T-cell (primary cell): ENCODE measurements around the gene AQP3. TPM values are rescaled to one million over a fixed set of nuclear protein-coding genes. Genes with fewer than 3 reads are reported as not detected.
"Not testable (repeated sequence)": the region's sequence is repeated elsewhere in the genome, so short reads cannot be mapped to it uniquely, and the experiment has no call there.

Experiments used
- ATAC-seq, 4 experiments: fragments of 200-7000 bp in 3 of 4; fragments of 150-1000 bp in 1 of 4; cut with Tn5 transposase; replicated peaks in 1 of 4; 1 replicate in 3 of 4; 2 replicates in 1 of 4; pipeline ENCODE4 v1.10.0; 2021; ENCODE audit warnings: moderate library complexity in 3 of 4, mild to moderate bottlenecking in 2 of 4, moderate number of reproducible peaks in 1 of 4
- CTCF ChIA-PET, 2 donors: fragments of 300-600 bp; sonication (Branson Sonifier 250); formaldehyde crosslinking; loops; one replicate each; lab custom pipeline; 2022; ENCODE audit warnings: antibody characterized with exemption in 2 of 2; lab: Charles Lee
- POLR2A ChIA-PET, 2 donors: fragments of 300-600 bp; sonication (Branson Sonifier 250); formaldehyde crosslinking; loops; one replicate each; lab custom pipeline; 2022; ENCODE audit warnings: antibody characterized with exemption in 2 of 2; lab: Charles Lee
- DNase-seq, 35 experiments: peaks; one replicate each; pipeline versions ENCODE4 v3.0.0 to v3.0.0-alpha.2; 2013 to 2023
- H3K27ac ChIP-seq: one replicate; pipeline ENCODE4 v1.5.1; 2013; ENCODE audit warnings: low read length
- H3K27me3 ChIP-seq, 2 experiments: replicated peaks in 1 of 2; 1 replicate in 1 of 2; 2 replicates in 1 of 2; pipeline versions ENCODE4 v1.6.1 to v1.7.0; 2013; ENCODE audit warnings: low read length in 1 of 2, mixed read lengths in 1 of 2; ENCODE audit not compliant: control insufficient read depth in 2 of 2, insufficient read depth in 2 of 2; ENCODE audit errors: extremely low read depth in 1 of 2
- H3K36me3 ChIP-seq, 2 donors: 1 replicate in 1 of 2; 2 replicates in 1 of 2; pipeline versions ENCODE4 v1.6.1 to v1.7.0; 2013; ENCODE audit warnings: low read length in 1 of 2; ENCODE audit not compliant: control insufficient read depth in 2 of 2, insufficient read depth in 1 of 2; ENCODE audit errors: extremely low read depth in 1 of 2
- H3K4me1 ChIP-seq, 2 experiments: 1 replicate in 1 of 2; 2 replicates in 1 of 2; pipeline versions ENCODE4 v1.6.1 to v1.7.0; 2013; ENCODE audit warnings: low read length in 2 of 2, mixed read lengths in 1 of 2; ENCODE audit not compliant: insufficient read depth in 2 of 2, control insufficient read depth in 1 of 2; ENCODE audit errors: extremely low read depth in 1 of 2
- H3K4me3 ChIP-seq, 2 donors: 1 replicate in 1 of 2; 2 replicates in 1 of 2; pipeline versions ENCODE4 v1.5.1 to v1.7.0; 2013; ENCODE audit warnings: mild to moderate bottlenecking in 2 of 2, low read length in 1 of 2, moderate library complexity in 1 of 2; ENCODE audit not compliant: control insufficient read depth in 1 of 2; ENCODE audit errors: extremely low read depth in 1 of 2
- H3K9me3 ChIP-seq: 2 replicates; pipeline ENCODE4 v1.7.0; 2013
- H3K27ac Mint-ChIP-seq, 2 donors: one replicate each; pipeline ENCODE4 v1.8.0; 2020 to 2021; ENCODE audit warnings: mild to moderate bottlenecking in 2 of 2, mixed read lengths in 2 of 2
- H3K27me3 Mint-ChIP-seq, 2 donors: one replicate each; pipeline ENCODE4 v1.8.0; 2021 to 2022; ENCODE audit warnings: mixed read lengths in 2 of 2
- H3K36me3 Mint-ChIP-seq: one replicate; pipeline ENCODE4 v1.8.0; 2021; ENCODE audit warnings: mixed read lengths
- H3K4me1 Mint-ChIP-seq, 3 donors: one replicate each; pipeline ENCODE4 v1.8.0; 2020 to 2022; ENCODE audit warnings: mixed read lengths in 3 of 3, mild to moderate bottlenecking in 1 of 3
- H3K4me3 Mint-ChIP-seq, 3 donors: one replicate each; pipeline ENCODE4 v1.8.0; 2020 to 2022; ENCODE audit warnings: mild to moderate bottlenecking in 3 of 3, mixed read lengths in 3 of 3, moderate library complexity in 3 of 3
- H3K9me3 Mint-ChIP-seq, 3 donors: one replicate each; pipeline ENCODE4 v1.8.0; 2020 to 2022; ENCODE audit warnings: mixed read lengths in 3 of 3
- WGBS: methylation state at CpG from one replicate; pipeline ENCODE4 v1.1.5; 2013; ENCODE audit warnings: missing lambda C conversion rate; ENCODE audit not compliant: insufficient coverage; 5-methylcytosine and 5-hydroxymethylcytosine counted together
- total RNA-seq, 35 experiments: library from RNA in 6 of 35; stranded (reverse) in 6 of 35; fragments of 120-200 nt in 1 of 35; gene quantifications; one replicate each; pipeline versions ENCODE4 v1.2.1 to v1.2.4 and lab custom pipeline; 2013 to 2026

Gene AQP3
- total RNA-seq, 5 donors from 2014 or later (not counting 1 experiment from before 2014, with no cell fraction given), result 85.7 to 130 (median 111) TPM

GRCh38 chr9:33454661-33455026 lies 7.3 kb upstream of the AQP3 start:
- CTCF ChIA-PET, result interaction anchor here (0.6 to 2.2 kb wide), 4 partner anchors 9 to 18 kb away, joined by 3 to 12 read pairs (median 3); no protein-coding TSS in a partner anchor
- H3K9me3 ChIP-seq, H3K27me3 Mint-ChIP-seq, H3K27me3 ChIP-seq, H3K4me3 ChIP-seq, H3K36me3 Mint-ChIP-seq, H3K9me3 Mint-ChIP-seq, DNase-seq, POLR2A ChIA-PET, H3K36me3 ChIP-seq, ATAC-seq: not testable (repeated sequence)
- Histone ChIP-seq H3K27ac (peak overlapping the region; percentile 39), H3K4me1 (peaks cover 26 to 72% of the 10 kb centered on the region in 2 experiments)
- 68% methylated on average over 5 of the region's 5 CpGs for WGBS
- peak overlapping the region in 2 of 3 donors; percentile 13 to 75 for H3K4me3 Mint-ChIP-seq
- peak overlapping the region; percentile 89 to 90 for H3K27ac Mint-ChIP-seq
- H3K4me1 Mint-ChIP-seq, result peaks cover 71 to 77% (median 74%) of the 10 kb centered on the region in 3 donors

GRCh38 chr9:33453999-33454660 lies 6.7 kb upstream of the AQP3 start:
- peaks cover 24 to 68% of the 10 kb centered on the region in 2 experiments for H3K4me1 ChIP-seq
- CTCF ChIA-PET, result interaction anchor here (0.5 to 2.2 kb wide), 12 partner anchors 10 to 47 kb away, joined by 3 to 12 read pairs (median 3); partner anchors contain the start of gene NOL6 (in 1 of the 2)
- H3K4me1 Mint-ChIP-seq, result peaks cover 66 to 74% (median 72%) of the 10 kb centered on the region in 3 donors
- H3K27ac ChIP-seq, result peak overlapping the region; percentile 39
- H3K9me3 Mint-ChIP-seq, result no peaks in the 10 kb centered on the region
- H3K27me3 Mint-ChIP-seq, result no peaks in the 10 kb centered on the region
- H3K27me3 ChIP-seq, result no peaks in the 10 kb centered on the region
- peak overlapping the region in 1 of 2 donors; percentile 10 for H3K4me3 ChIP-seq
- no peaks in the 10 kb centered on the region for H3K9me3 ChIP-seq
- DNase-seq (peak in 1 of 35 experiments; percentile 17), ATAC-seq (peak in 1 of 4 experiments; percentile 17)
- WGBS, result 61% methylated on average over 4 of the region's 11 CpGs
- POLR2A ChIA-PET, result interaction anchor here in 1 of 2 donors (1.9 kb wide), 1 partner anchor 20 kb away, joined by 4 read pairs; the partner anchor contains the start of gene NOL6
- peak overlapping the region; percentile 89 to 90 for H3K27ac Mint-ChIP-seq
- peak overlapping the region; percentile 6 to 75 (median 13) for H3K4me3 Mint-ChIP-seq
- no peaks in the 10 kb centered on the region for H3K36me3 ChIP-seq
- no peaks in the 10 kb centered on the region for H3K36me3 Mint-ChIP-seq

GRCh38 chr9:33453286-33453860 lies 6.0 kb upstream of the AQP3 start:
- peak in 3 of 4 experiments; percentile 25 to 39 (median 32) for ATAC-seq
- CTCF ChIA-PET, result interaction anchor here (0.5 to 2.3 kb wide), 23 partner anchors 10 to 406 kb away, joined by 3 to 12 read pairs (median 4); partner anchors contain the start of gene NOL6 (in 2 of the 2)
- peak in 2 of 35 experiments; percentile 13 to 23 for DNase-seq
- no peaks in the 10 kb centered on the region for H3K27me3 Mint-ChIP-seq
- Histone ChIP-seq H3K9me3 (no peaks in the 10 kb centered on the region), H3K4me3 (no peak overlapping the region), H3K36me3 (no peaks in the 10 kb centered on the region), H3K27ac (peak overlapping the region; percentile 5), H3K4me1 (peaks cover 23 to 68% of the 10 kb centered on the region in 2 experiments), H3K27me3 (no peaks in the 10 kb centered on the region)
- no peaks in the 10 kb centered on the region for H3K36me3 Mint-ChIP-seq
- H3K4me1 Mint-ChIP-seq, result peaks cover 62 to 69% (median 69%) of the 10 kb centered on the region in 3 donors
- POLR2A ChIA-PET, result interaction anchor here (1.2 to 1.9 kb wide), 2 partner anchors 20 kb away, joined by 4 to 5 read pairs; partner anchors contain the start of gene NOL6 (in 2 of the 2)
- WGBS, result 80% methylated on average over 2 of the region's 3 CpGs
- H3K9me3 Mint-ChIP-seq, result no peaks in the 10 kb centered on the region
- H3K4me3 Mint-ChIP-seq, result peak overlapping the region in 2 of 3 donors; percentile 24 to 75
- peak overlapping the region; percentile 89 to 90 for H3K27ac Mint-ChIP-seq

- Histone ChIP-seq H3K27ac (peak overlapping the region; percentile 5), H3K9me3 (no peaks in the 10 kb centered on the region), H3K4me3 (no peak overlapping the region), H3K4me1 (peaks cover 27 to 68% of the 10 kb centered on the region in 2 experiments), H3K27me3 (no peaks in the 10 kb centered on the region), H3K36me3 (no peaks in the 10 kb centered on the region)
- H3K27ac Mint-ChIP-seq, result peak overlapping the region; percentile 89 to 90
- WGBS, result 34% methylated on average over 5 of the region's 7 CpGs
- no peaks in the 10 kb centered on the region for H3K27me3 Mint-ChIP-seq
- H3K9me3 Mint-ChIP-seq, result no peaks in the 10 kb centered on the region
- POLR2A ChIA-PET, result interaction anchor here (1.2 to 1.9 kb wide), 2 partner anchors 21 kb away, joined by 4 to 5 read pairs; partner anchors contain the start of gene NOL6 (in 2 of the 2)
- peaks cover 62 to 71% (median 71%) of the 10 kb centered on the region in 3 donors for H3K4me1 Mint-ChIP-seq
- CTCF ChIA-PET, result interaction anchor here (0.5 to 2.3 kb wide), 21 partner anchors 11 to 406 kb away, joined by 3 to 12 read pairs (median 4); partner anchors contain the start of gene NOL6 (in 2 of the 2)
- peak overlapping the region in 2 of 3 donors; percentile 3 to 75 for H3K4me3 Mint-ChIP-seq
- H3K36me3 Mint-ChIP-seq, result no peaks in the 10 kb centered on the region
- DNase-seq, result peak in 22 of 35 experiments; percentile 9 to 63 (median 30)
- ATAC-seq, result peak; percentile 61 to 76 (median 68)
These were observed 5.5 kb upstream of the AQP3 start for GRCh38 chr9:33452828-33453271.

- H3K4me3 ChIP-seq, result no peak overlapping the region
- CTCF ChIA-PET, result interaction anchor here (0.7 to 3.8 kb wide), 7 partner anchors 14 to 1155 kb away, joined by 3 to 15 read pairs (median 6); no protein-coding TSS in a partner anchor
- POLR2A ChIA-PET, result interaction anchor here (0.7 kb wide), 2 partner anchors 42 to 168 kb away, joined by 3 read pairs; no protein-coding TSS in a partner anchor
- no peak overlapping the region for H3K27ac ChIP-seq
- H3K36me3 ChIP-seq, result no peaks in the 10 kb centered on the region
- H3K27me3 ChIP-seq, result no peaks in the 10 kb centered on the region
- no peaks in the 10 kb centered on the region for H3K36me3 Mint-ChIP-seq
- WGBS, result 94% methylated on average over 2 of the region's 4 CpGs
- peaks cover 61 to 68% (median 65%) of the 10 kb centered on the region in 3 donors for H3K4me1 Mint-ChIP-seq
- H3K9me3 ChIP-seq, result no peaks in the 10 kb centered on the region
- ATAC-seq (no peak), DNase-seq (no peak)
- no peaks in the 10 kb centered on the region for H3K9me3 Mint-ChIP-seq
- H3K4me1 ChIP-seq, result peaks cover 31 to 66% of the 10 kb centered on the region in 2 experiments
- no peaks in the 10 kb centered on the region for H3K27me3 Mint-ChIP-seq
- H3K27ac Mint-ChIP-seq, result peak overlapping the region; percentile 16 to 63
- H3K4me3 Mint-ChIP-seq, result no peak overlapping the region
These were observed 3.3 kb upstream of the AQP3 start for GRCh38 chr9:33450621-33451146.
